Caco-2 (cell line): Measurements from ENCODE around the gene TCF7L1. TPM values are rescaled to one million over a fixed set of nuclear protein-coding genes. Genes with fewer than 3 reads are reported as not detected.
A peak's percentile ranks its signal among the peaks of the same experiment; 100 is the strongest.

Experiments
- BruUV-seq: library from RNA; stranded (reverse); fragments of 400-500 nt; replicated peaks from 2 replicates; lab custom pipeline; 2021; lab: Mats Ljungman, UMichigan
- CTCF ChIA-PET: fragments of 300-600 bp; sonication (Branson Sonifier 250); formaldehyde crosslinking; loops from one replicate; lab custom pipeline; 2022; ENCODE audit warnings: antibody characterized with exemption; lab: Charles Lee
- POLR2A ChIA-PET: fragments of 300-600 bp; sonication (Branson Sonifier 250); formaldehyde crosslinking; loops from one replicate; lab custom pipeline; 2022; ENCODE audit warnings: antibody characterized with exemption; lab: Charles Lee
- DNase-seq, 2 experiments: peaks; one replicate each; pipeline versions ENCODE4 v3.0.0 to v3.0.0-alpha.2; 2020 to 2022
- H3K27me3 ChIP-seq: replicated peaks from 2 replicates; pipeline ENCODE4 v1.6.0; 2011; ENCODE audit warnings: low read length; ENCODE audit not compliant: control insufficient read depth, insufficient read depth
- H3K36me3 ChIP-seq: 2 replicates; pipeline ENCODE4 v1.5.1; 2011; ENCODE audit warnings: low read length; ENCODE audit not compliant: control insufficient read depth, insufficient read depth
- H3K4me1 ChIP-seq: fragments of 250-450 bp; sonication (Bioruptor Pico); 2 replicates; pipeline ENCODE4 v1.5.1; 2020; ENCODE audit warnings: mild to moderate bottlenecking
- H3K4me3 ChIP-seq: 2 replicates; pipeline ENCODE4 v1.5.1; 2011; ENCODE audit warnings: low read depth, mild to moderate bottlenecking, control low read depth, low read length
- H3K9me3 ChIP-seq: fragments of 250-450 bp; sonication (Bioruptor Pico); 2 replicates; pipeline ENCODE4 v1.5.1; 2020; ENCODE audit warnings: mild to moderate bottlenecking, moderate library complexity
- H3K27ac Mint-ChIP-seq: one replicate; pipeline ENCODE4 v1.8.0; 2022; ENCODE audit warnings: mixed read lengths; ENCODE audit not compliant: unreplicated experiment
- H3K27me3 Mint-ChIP-seq: one replicate; pipeline ENCODE4 v1.8.0; 2022; ENCODE audit warnings: mixed read lengths; ENCODE audit not compliant: insufficient read depth, unreplicated experiment
- H3K36me3 Mint-ChIP-seq: one replicate; pipeline ENCODE4 v1.8.0; 2022; ENCODE audit warnings: mild to moderate bottlenecking, mixed read lengths; ENCODE audit not compliant: insufficient read depth, unreplicated experiment
- H3K4me1 Mint-ChIP-seq: one replicate; pipeline ENCODE4 v1.8.0; 2022; ENCODE audit warnings: low read depth, mixed read lengths; ENCODE audit not compliant: unreplicated experiment
- H3K4me3 Mint-ChIP-seq: one replicate; pipeline ENCODE4 v1.8.0; 2022; ENCODE audit warnings: mild to moderate bottlenecking, moderate library complexity, mixed read lengths; ENCODE audit not compliant: unreplicated experiment
- H3K9me3 Mint-ChIP-seq: one replicate; pipeline ENCODE4 v1.8.0; 2022; ENCODE audit warnings: mixed read lengths; ENCODE audit not compliant: unreplicated experiment
- CTCF ChIP-seq, 2 experiments: fragments of 200-600 bp in 1 of 2; IDR thresholded peaks; 1 replicate in 1 of 2; 2 replicates in 1 of 2; pipeline versions ENCODE4 v1.5.1 to v1.8.0; 2011 to 2022; ENCODE audit warnings: antibody characterized with exemption in 1 of 2, control low read depth in 1 of 2, inconsistent platforms in 1 of 2, low read depth in 1 of 2, low read length in 1 of 2, mild to moderate bottlenecking in 1 of 2, moderate library complexity in 1 of 2; ENCODE audit not compliant: insufficient read depth in 1 of 2, severe bottlenecking in 1 of 2, unreplicated experiment in 1 of 2
- intact Hi-C: fragments of 100-400 bp; cut with micrococcal nuclease; formaldehyde crosslinking; loops from one replicate; pipeline ENCODE4 v1.10.0; 2022; ENCODE audit not compliant: unreplicated experiment
- total RNA-seq: library from RNA; stranded (reverse); gene quantifications from 2 replicates; pipeline ENCODE4 v1.2.3, GENCODE V29; 2022

Gene TCF7L1
- total RNA-seq, 1 experiment from 2014 or later = 29.0 TPM

GRCh38 chr2:85283641-85284040, 150.4 kb downstream of the TCF7L1 start:
- no peaks in the 10 kb centered on the region; the same call in 1 of the 2 replicates for H3K36me3 ChIP-seq
- ChIA-PET POLR2A (no interaction called here), CTCF (interaction anchor here (1.3 kb wide), 1 partner anchor 151 kb away, joined by 3 read pairs; the partner anchor contains the start of gene TCF7L1)
- H3K4me1 ChIP-seq = peaks cover 10% of the 10 kb centered on the region
- H3K9me3 ChIP-seq = no peaks in the 10 kb centered on the region
- intact Hi-C loops = no loop called here
- no peak overlapping the region for H3K4me3 ChIP-seq
- H3K4me3 Mint-ChIP-seq = no peak overlapping the region
- DNase-seq = no peak
- no peaks in the 10 kb centered on the region for H3K36me3 Mint-ChIP-seq
- H3K4me1 Mint-ChIP-seq = peaks cover 17% of the 10 kb centered on the region
- no peaks in the 10 kb centered on the region for H3K27me3 ChIP-seq
- H3K9me3 Mint-ChIP-seq = no peaks in the 10 kb centered on the region
- no peak overlapping the region for H3K27ac Mint-ChIP-seq
- TF ChIP-seq CTCF (IDR thresholded peaks at IDR 0.05; ENCODE audit: insufficient read depth in 1 of 2, low read depth in 1 of 2, low read length in 1 of 2, severe bottlenecking in 1 of 2, unreplicated experiment in 1 of 2) = no peak
- no peaks in the 10 kb centered on the region for H3K27me3 Mint-ChIP-seq
- BruUV-seq = no TSS peak

- intact Hi-C loops = no loop called here
- Histone ChIP-seq H3K27me3 (no peaks in the 10 kb centered on the region), H3K4me3 (no peak overlapping the region), H3K4me1 (peaks cover 16% of the 10 kb centered on the region), H3K9me3 (no peaks in the 10 kb centered on the region), H3K36me3 (no peaks in the 10 kb centered on the region; the same call in 1 of the 2 replicates)
- H3K36me3 Mint-ChIP-seq = no peaks in the 10 kb centered on the region
- BruUV-seq = no TSS peak
- no peaks in the 10 kb centered on the region for H3K27me3 Mint-ChIP-seq
- peaks cover 24% of the 10 kb centered on the region for H3K4me1 Mint-ChIP-seq
- H3K4me3 Mint-ChIP-seq = no peak overlapping the region
- no peak for DNase-seq
- ChIA-PET CTCF (no interaction called here), POLR2A (no interaction called here)
- TF ChIP-seq CTCF (IDR thresholded peaks at IDR 0.05; ENCODE audit: insufficient read depth in 1 of 2, low read depth in 1 of 2, low read length in 1 of 2, severe bottlenecking in 1 of 2, unreplicated experiment in 1 of 2) = no peak
- H3K27ac Mint-ChIP-seq = no peak overlapping the region
- H3K9me3 Mint-ChIP-seq = no peaks in the 10 kb centered on the region
Measured at GRCh38 chr2:85286918-85287317, 153.7 kb downstream of the TCF7L1 start.

- ChIA-PET POLR2A (no interaction called here), CTCF (interaction anchor here (0.5 to 1.7 kb wide), 2 partner anchors 155 to 270 kb away, joined by 3 to 16 read pairs; partner anchors contain the start of gene TCF7L1)
- no peaks in the 10 kb centered on the region for H3K27me3 ChIP-seq
- no peaks in the 10 kb centered on the region for H3K36me3 Mint-ChIP-seq
- TF ChIP-seq CTCF (IDR thresholded peaks at IDR 0.05; ENCODE audit: insufficient read depth in 1 of 2, low read depth in 1 of 2, low read length in 1 of 2, severe bottlenecking in 1 of 2, unreplicated experiment in 1 of 2) = no peak
- H3K9me3 Mint-ChIP-seq = no peaks in the 10 kb centered on the region
- intact Hi-C loops = no loop called here
- H3K36me3 ChIP-seq = no peaks in the 10 kb centered on the region; the same call in none of the 2 replicates
- no peaks in the 10 kb centered on the region for H3K9me3 ChIP-seq
- H3K4me1 Mint-ChIP-seq = peaks cover 24% of the 10 kb centered on the region
- H3K4me3 ChIP-seq = no peak overlapping the region
- H3K4me1 ChIP-seq = peaks cover 16% of the 10 kb centered on the region
- H3K27me3 Mint-ChIP-seq = no peaks in the 10 kb centered on the region
- peak overlapping the region; percentile 63 for H3K27ac Mint-ChIP-seq
- no TSS peak for BruUV-seq
- H3K4me3 Mint-ChIP-seq = no peak overlapping the region
- no peak for DNase-seq
Measured at GRCh38 chr2:85287721-85288120, 154.5 kb downstream of the TCF7L1 start.
